ENCODE data around the gene TPI1. TPM values are rescaled to one million over a fixed set of nuclear protein-coding genes. Genes with fewer than 3 reads are reported as not detected.
A peak's percentile ranks its signal among the peaks of the same experiment; 100 is the strongest.
"Not testable (repeated sequence)": the region's sequence is repeated elsewhere in the genome, so short reads cannot be mapped to it uniquely, and the experiment has no call there.

TPI1 gene
- total and polyA plus RNA-seq, 5 donors, result 707 to 872 (median 730) TPM

- H3K27ac ChIP-seq (ENCODE audit: low read length); H3K4me3 ChIP-seq (ENCODE audit: low read length); H3K27me3 ChIP-seq (ENCODE audit: control insufficient read depth, insufficient read depth); H3K9me3 ChIP-seq (ENCODE audit: control insufficient read depth, low read length); ATAC-seq; H3K4me1 ChIP-seq (ENCODE audit: control insufficient read depth, insufficient read depth, low read length); intact Hi-C loops (cut with DNase I); DNase-seq: not testable (repeated sequence)
- WGBS, result 76% methylated on average over 12 of the region's 15 CpGs
These were observed 19.1 kb downstream of the TPI1 start for GRCh38 chr12:6886206-6886999.

GRCh38 chr12:6887460-6887859 lies 20.1 kb downstream of the TPI1 start:
- Histone ChIP-seq H3K27ac (ENCODE audit: low read length) (no peak overlapping the region), H3K4me1 (ENCODE audit: control insufficient read depth, insufficient read depth, low read length) (peaks cover 2% of the 10 kb centered on the region), H3K4me3 (ENCODE audit: low read length) (no peak overlapping the region), H3K9me3 (ENCODE audit: control insufficient read depth, low read length) (no peaks in the 10 kb centered on the region), H3K27me3 (ENCODE audit: control insufficient read depth, insufficient read depth) (no peaks in the 10 kb centered on the region)
- WGBS, result 82% methylated on average over 8 of the region's 8 CpGs
- DNase-seq (no peak), ATAC-seq (no peak)
- intact Hi-C loops (cut with DNase I), result no loop called here

GRCh38 chr12:6888360-6888759 lies 21.0 kb downstream of the TPI1 start:
- WGBS, result 89% methylated on average over 2 of the region's 2 CpGs
- intact Hi-C loops (cut with DNase I), result no loop called here

GRCh38 chr12:6888794-6889193 lies 21.5 kb downstream of the TPI1 start:
- ATAC-seq; H3K27ac ChIP-seq (ENCODE audit: low read length); H3K4me1 ChIP-seq (ENCODE audit: control insufficient read depth, insufficient read depth, low read length); H3K27me3 ChIP-seq (ENCODE audit: control insufficient read depth, insufficient read depth); DNase-seq; intact Hi-C loops (cut with DNase I); H3K4me3 ChIP-seq (ENCODE audit: low read length); H3K9me3 ChIP-seq (ENCODE audit: control insufficient read depth, low read length): not testable (repeated sequence)
- WGBS, result 82% methylated on average over 7 of the region's 7 CpGs

More at GRCh38 chr12:6888360-6888759, 21.0 kb downstream of the TPI1 start:
- Histone ChIP-seq H3K4me1 (ENCODE audit: control insufficient read depth, insufficient read depth, low read length) (peaks cover 2% of the 10 kb centered on the region), H3K4me3 (ENCODE audit: low read length) (no peak overlapping the region), H3K27ac (ENCODE audit: low read length) (no peak overlapping the region), H3K9me3 (ENCODE audit: control insufficient read depth, low read length) (no peaks in the 10 kb centered on the region), H3K27me3 (ENCODE audit: control insufficient read depth, insufficient read depth) (no peaks in the 10 kb centered on the region)
- DNase-seq (no peak), ATAC-seq (no peak)

GRCh38 chr12:6889775-6890573 lies 22.6 kb downstream of the TPI1 start:
- H3K27ac ChIP-seq (ENCODE audit: low read length); intact Hi-C loops (cut with DNase I): not testable (repeated sequence)

GRCh38 chr12:6890789-6891645 lies 23.7 kb downstream of the TPI1 start:
- H3K4me3 ChIP-seq (ENCODE audit: low read length), result peak overlapping the region; percentile 63
- no peaks in the 10 kb centered on the region for H3K9me3 ChIP-seq (ENCODE audit: control insufficient read depth, low read length)
- DNase-seq (peak; percentile 98 to 100 (median 100)), ATAC-seq (peak; percentile 97 to 98)
- intact Hi-C loops (cut with DNase I), result no loop called here
- H3K27me3 ChIP-seq (ENCODE audit: control insufficient read depth, insufficient read depth), result no peaks in the 10 kb centered on the region
- 1% methylated on average over 68 of the region's 68 CpGs for WGBS
- H3K27ac ChIP-seq (ENCODE audit: low read length), result peak overlapping the region; percentile 96
- peaks cover 2% of the 10 kb centered on the region for H3K4me1 ChIP-seq (ENCODE audit: control insufficient read depth, insufficient read depth, low read length)

More at GRCh38 chr12:6889775-6890573, 22.6 kb downstream of the TPI1 start:
- DNase-seq, result peak in 1 of 3 donors; percentile 59
- not testable (repeated sequence) for H3K4me3 ChIP-seq (ENCODE audit: low read length); H3K27me3 ChIP-seq (ENCODE audit: control insufficient read depth, insufficient read depth); H3K4me1 ChIP-seq (ENCODE audit: control insufficient read depth, insufficient read depth, low read length); H3K9me3 ChIP-seq (ENCODE audit: control insufficient read depth, low read length); ATAC-seq
- WGBS, result 93% methylated on average over 21 of the region's 21 CpGs

GRCh38 chr12:6891646-6892001 lies 24.3 kb downstream of the TPI1 start:
- Histone ChIP-seq H3K27ac (ENCODE audit: low read length) (peak overlapping the region; percentile 96), H3K9me3 (ENCODE audit: control insufficient read depth, low read length) (no peaks in the 10 kb centered on the region), H3K4me1 (ENCODE audit: control insufficient read depth, insufficient read depth, low read length) (peaks cover 2% of the 10 kb centered on the region), H3K27me3 (ENCODE audit: control insufficient read depth, insufficient read depth) (no peaks in the 10 kb centered on the region), H3K4me3 (ENCODE audit: low read length) (peak overlapping the region; percentile 63)
- ATAC-seq (peak; percentile 5 to 7), DNase-seq (no peak)
- intact Hi-C loops (cut with DNase I), result no loop called here
- WGBS, result 86% methylated on average over 5 of the region's 5 CpGs

GRCh38 chr12:6892683-6893082 lies 25.4 kb downstream of the TPI1 start:
- H3K9me3 ChIP-seq (ENCODE audit: control insufficient read depth, low read length); H3K4me3 ChIP-seq (ENCODE audit: low read length); H3K4me1 ChIP-seq (ENCODE audit: control insufficient read depth, insufficient read depth, low read length); intact Hi-C loops (cut with DNase I); H3K27ac ChIP-seq (ENCODE audit: low read length); H3K27me3 ChIP-seq (ENCODE audit: control insufficient read depth, insufficient read depth); ATAC-seq; DNase-seq: not testable (repeated sequence)
- whole genome bisulfite sequencing, result 93% methylated on average over 3 of the region's 3 CpGs

- Histone ChIP-seq H3K27ac (ENCODE audit: low read length) (no peak overlapping the region), H3K4me1 (ENCODE audit: control insufficient read depth, insufficient read depth, low read length) (peaks cover 2% of the 10 kb centered on the region), H3K27me3 (ENCODE audit: control insufficient read depth, insufficient read depth) (no peaks in the 10 kb centered on the region), H3K4me3 (ENCODE audit: low read length) (no peak overlapping the region), H3K9me3 (ENCODE audit: control insufficient read depth, low read length) (no peaks in the 10 kb centered on the region)
- DNase-seq, result no peak
- intact Hi-C loops (cut with DNase I), result no loop called here
- no peak for ATAC-seq
- WGBS, result 76% methylated on average over 3 of the region's 3 CpGs
These were observed 27.0 kb downstream of the TPI1 start for GRCh38 chr12:6894321-6894720.

- intact Hi-C loops (cut with DNase I), result no loop called here
- Histone ChIP-seq H3K27ac (ENCODE audit: low read length) (no peak overlapping the region), H3K4me3 (ENCODE audit: low read length) (no peak overlapping the region), H3K9me3 (ENCODE audit: control insufficient read depth, low read length) (no peaks in the 10 kb centered on the region), H3K27me3 (ENCODE audit: control insufficient read depth, insufficient read depth) (no peaks in the 10 kb centered on the region), H3K4me1 (ENCODE audit: control insufficient read depth, insufficient read depth, low read length) (no peaks in the 10 kb centered on the region)
- WGBS, result 75% methylated on average over 6 of the region's 6 CpGs
- DNase-seq (no peak), ATAC-seq (no peak)
These were observed 29.6 kb downstream of the TPI1 start for GRCh38 chr12:6896846-6897435.

Data from right cardiac atrium (tissue), 5 donors.